Measurements from ENCODE around the gene RIPPLY1.
A peak's percentile ranks its signal among the peaks of the same experiment; 100 is the strongest.

Gene RIPPLY1

DNA sequence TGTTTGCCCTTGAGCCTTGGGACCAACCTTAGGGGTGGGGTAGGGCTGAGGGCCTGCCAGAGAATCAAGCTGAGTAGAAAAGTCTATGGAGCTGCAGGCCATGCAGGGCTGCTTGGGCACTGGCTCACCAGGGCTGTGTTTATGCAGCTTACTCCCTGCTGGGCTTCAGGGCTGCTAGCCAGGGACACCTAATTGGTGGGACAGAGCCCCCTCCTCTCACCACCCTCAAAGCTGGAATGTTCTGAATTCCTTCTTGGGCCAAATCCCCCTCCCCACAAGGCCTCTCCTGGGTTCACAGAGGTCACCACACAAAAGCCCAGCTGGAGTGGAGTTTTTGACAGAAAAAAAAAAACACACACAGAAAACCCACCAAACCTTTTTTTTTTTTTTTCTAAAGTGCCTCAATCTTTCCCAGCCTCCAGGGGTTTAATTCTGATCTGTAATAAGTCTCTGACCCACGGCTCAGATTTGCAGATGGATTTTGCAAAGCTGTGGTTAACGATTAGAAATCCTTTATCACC is 16.9 kb upstream of the RIPPLY1 start, which contains the start of gene CLDN2:
Gene CLDN2 (plus strand): TSS at position 471 of the 521 bp plus-strand sequence. CDS start 7,827 bp downstream, outside the sequence.
- no peak for DNase-seq (ENCODE audit: low read depth)
- TF ChIP-seq, protein P1, sequence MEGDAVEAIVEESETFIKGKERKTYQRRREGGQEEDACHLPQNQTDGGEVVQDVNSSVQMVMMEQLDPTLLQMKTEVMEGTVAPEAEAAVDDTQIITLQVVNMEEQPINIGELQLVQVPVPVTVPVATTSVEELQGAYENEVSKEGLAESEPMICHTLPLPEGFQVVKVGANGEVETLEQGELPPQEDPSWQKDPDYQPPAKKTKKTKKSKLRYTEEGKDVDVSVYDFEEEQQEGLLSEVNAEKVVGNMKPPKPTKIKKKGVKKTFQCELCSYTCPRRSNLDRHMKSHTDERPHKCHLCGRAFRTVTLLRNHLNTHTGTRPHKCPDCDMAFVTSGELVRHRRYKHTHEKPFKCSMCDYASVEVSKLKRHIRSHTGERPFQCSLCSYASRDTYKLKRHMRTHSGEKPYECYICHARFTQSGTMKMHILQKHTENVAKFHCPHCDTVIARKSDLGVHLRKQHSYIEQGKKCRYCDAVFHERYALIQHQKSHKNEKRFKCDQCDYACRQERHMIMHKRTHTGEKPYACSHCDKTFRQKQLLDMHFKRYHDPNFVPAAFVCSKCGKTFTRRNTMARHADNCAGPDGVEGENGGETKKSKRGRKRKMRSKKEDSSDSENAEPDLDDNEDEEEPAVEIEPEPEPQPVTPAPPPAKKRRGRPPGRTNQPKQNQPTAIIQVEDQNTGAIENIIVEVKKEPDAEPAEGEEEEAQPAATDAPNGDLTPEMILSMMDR (conservative IDR thresholded peaks at IDR 0.05; ENCODE audit: low read depth, low read length) = no peak

DNA sequence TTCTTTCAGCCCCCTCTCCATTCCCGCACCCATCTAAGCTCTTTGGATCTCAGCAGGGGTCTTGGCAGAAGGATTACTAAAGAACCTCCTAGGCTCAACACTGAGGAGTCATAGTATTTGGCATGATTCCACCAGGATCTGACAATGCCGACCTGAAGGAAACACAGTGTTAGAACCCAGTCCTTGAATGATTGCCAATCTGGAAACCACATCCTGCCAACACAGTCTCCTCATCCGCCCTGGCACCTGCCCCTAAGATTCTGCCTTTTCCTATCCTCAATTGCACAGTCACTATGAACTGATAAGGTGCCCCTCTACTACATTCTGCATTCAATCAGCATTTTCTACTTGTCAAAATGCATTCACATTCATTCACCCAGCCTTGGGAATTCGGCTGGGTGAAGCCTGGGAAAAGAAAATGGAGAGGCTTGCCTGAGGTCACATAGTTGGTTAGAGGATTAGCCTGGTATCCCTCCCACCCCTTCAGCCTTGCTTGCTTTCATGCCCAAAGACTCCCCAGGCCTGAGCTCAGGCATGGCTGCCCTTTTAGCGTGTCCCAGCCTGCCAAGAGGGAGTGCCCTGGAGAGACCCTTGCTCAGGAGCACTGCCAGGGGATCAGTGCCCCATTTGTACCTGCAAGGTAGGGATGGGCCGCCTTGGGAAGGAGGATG is 14.8 kb upstream of the RIPPLY1 start:
- TF ChIP-seq, protein P1 (conservative IDR thresholded peaks at IDR 0.05; ENCODE audit: low read depth, low read length) = no peak
- H3K4me3 ChIP-seq (ENCODE audit: low read length) = no peak overlapping the region
- DNase-seq (ENCODE audit: low read depth) = peak; percentile 68

More for the DNA sequence above, 16.9 kb upstream of the RIPPLY1 start, which contains the start of gene CLDN2:
- no peak within 1 kb of the TSS for H3K4me3 ChIP-seq (ENCODE audit: low read length)

DNA sequence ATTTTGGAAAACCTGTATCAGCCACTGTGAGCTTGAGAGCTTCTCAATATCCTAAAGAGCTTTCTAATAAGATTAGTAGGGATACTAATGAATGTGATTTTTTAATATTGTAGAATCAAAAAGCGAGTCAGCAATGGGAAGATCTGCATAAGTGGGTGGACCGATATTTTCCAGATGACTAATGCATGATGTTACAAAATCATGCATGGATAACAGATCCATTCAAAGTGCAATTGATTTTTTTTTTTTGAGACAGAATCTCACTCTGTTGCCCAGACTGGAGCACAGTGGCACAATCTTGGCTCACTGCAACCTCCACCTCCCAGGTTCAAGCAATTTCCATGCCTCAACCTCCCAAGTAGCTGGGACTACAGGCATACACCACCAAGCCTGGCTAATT is 9.7 kb upstream of the RIPPLY1 start:
- no peak for DNase-seq (ENCODE audit: low read depth)
- TF ChIP-seq, protein P1 (conservative IDR thresholded peaks at IDR 0.05; ENCODE audit: low read depth, low read length) = no peak
- H3K4me3 ChIP-seq (ENCODE audit: low read length) = no peak overlapping the region

DNA sequence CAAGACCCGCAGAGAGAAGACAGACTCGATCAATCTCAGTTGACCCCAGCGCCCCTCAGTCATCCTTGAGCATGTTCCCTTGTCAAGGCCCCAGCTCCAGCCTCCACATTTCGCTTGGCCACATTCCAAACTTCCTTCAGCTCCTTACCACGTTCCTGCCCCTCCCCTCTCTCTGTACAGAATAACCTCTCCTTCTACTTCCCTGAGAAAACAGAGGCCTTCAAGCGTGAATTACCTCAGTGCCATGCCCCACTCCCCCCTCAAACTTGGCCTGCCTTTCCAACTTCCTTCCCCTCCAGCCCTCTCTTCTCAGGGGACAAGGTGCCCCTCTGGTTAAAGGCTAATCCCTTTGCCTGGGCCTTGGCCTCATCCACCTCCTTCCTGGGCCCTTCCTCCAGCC is 3.2 kb upstream of the RIPPLY1 start:
- DNase-seq (ENCODE audit: low read depth) = no peak
- TF ChIP-seq, protein P1 (conservative IDR thresholded peaks at IDR 0.05; ENCODE audit: low read depth, low read length) = no peak
- no peak overlapping the region for H3K4me3 ChIP-seq (ENCODE audit: low read length)

DNA sequence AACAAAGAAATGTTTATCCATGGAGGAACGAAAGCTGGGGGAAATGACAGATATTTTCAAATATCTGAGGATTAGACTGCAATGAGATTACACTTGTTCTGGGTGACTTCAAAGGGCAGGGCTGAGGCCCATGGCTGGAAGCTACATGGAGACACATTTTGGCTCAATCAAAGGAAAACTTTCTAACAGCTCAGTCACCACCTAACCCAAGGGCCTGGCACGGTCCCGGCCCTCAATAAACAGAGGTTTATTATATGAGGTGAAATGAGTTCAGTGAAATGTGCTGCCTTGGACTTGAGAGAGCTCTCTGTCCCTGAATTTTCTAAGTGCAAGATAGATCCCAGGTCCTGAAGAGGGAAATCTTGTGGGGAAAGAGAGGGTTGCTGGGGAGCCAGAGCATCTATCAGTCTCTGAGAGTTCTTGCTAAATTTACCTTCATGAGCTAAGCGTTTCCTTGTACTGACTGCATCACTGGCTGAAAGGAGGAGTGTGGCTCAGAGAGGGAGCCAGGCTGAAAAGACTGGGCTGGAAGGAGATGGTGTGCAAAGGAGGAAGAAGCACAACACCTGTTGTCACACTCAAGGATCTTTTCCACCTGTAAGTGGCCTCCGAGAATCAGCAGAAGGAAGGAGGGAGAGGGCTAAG is 2.0 kb upstream of the RIPPLY1 start:
- H3K4me3 ChIP-seq (ENCODE audit: low read length) = no peak overlapping the region
- TF ChIP-seq, protein P1 (conservative IDR thresholded peaks at IDR 0.05; ENCODE audit: low read depth, low read length) = no peak
- DNase-seq (ENCODE audit: low read depth) = no peak

DNA sequence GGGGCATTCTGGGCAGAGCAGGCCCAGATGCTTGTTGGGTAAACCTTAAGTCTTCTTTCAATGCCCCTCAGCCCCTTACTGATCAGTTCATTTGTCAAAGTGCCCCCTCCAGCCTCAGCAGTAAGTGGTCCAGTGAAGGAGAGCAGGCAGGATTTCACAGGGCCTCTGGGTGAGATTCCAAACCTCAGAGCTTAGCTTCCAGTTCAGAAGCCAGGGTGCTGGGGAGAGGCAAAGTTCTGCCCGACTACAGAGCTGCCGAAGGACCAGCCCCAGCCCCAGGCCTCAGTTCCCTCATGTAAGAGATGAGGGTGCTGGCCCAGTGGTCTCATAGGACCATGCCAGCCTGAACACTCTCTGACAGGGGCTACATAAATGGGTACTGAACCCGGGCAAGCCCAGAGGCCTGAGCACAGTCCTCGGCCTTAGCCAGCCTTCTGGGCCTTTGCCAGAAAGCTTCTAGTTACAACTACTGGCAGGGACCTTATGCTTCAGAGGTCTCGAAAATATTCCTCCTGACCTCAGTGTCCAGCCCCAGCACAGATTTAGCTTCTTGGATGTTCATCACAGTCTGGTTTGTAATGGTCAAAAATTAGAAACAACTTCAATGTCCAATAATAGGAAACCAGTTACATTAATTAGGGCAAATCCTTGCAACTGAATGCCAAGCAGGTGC is 851 bp upstream of the RIPPLY1 start:
- H3K4me3 ChIP-seq (ENCODE audit: low read length) = no peak overlapping the region
- no peak for DNase-seq (ENCODE audit: low read depth)
- TF ChIP-seq, protein P1 (conservative IDR thresholded peaks at IDR 0.05; ENCODE audit: low read depth, low read length) = no peak

Measured in retinal pigment epithelial cell (primary cell).